SH-SY5Y (cell line): ENCODE results near the gene PML.

ENCODE experiments used
- GATA2 ChIP-seq: IDR thresholded peaks from 2 replicates; pipeline ENCODE4 v1.6.1; 2011; ENCODE audit warnings: mild to moderate bottlenecking, low read depth, low read length
- GATA3 ChIP-seq: IDR thresholded peaks from 2 replicates; pipeline ENCODE4 v1.6.1; 2011; ENCODE audit warnings: low read depth, mild to moderate bottlenecking, low read length, moderate library complexity

PML gene

GRCh38 chr15:73969151-73969759 lies 25.3 kb upstream of the PML start:
- TF ChIP-seq GATA2, result peak; percentile 48; the same call in 1 of the 2 replicates
- peak; percentile 20; the same call in 1 of the 2 replicates for TF ChIP-seq GATA3

- TF ChIP-seq GATA3 (no peak), GATA2 (no peak)
Observed at GRCh38 chr15:73972984-73973682, 21.4 kb upstream of the PML start.

GRCh38 chr15:73978896-73979295 lies 15.6 kb upstream of the PML start:
- no peak for TF ChIP-seq GATA3
- TF ChIP-seq GATA2, result no peak

GRCh38 chr15:73979636-73980035 lies 14.9 kb upstream of the PML start:
- no peak for TF ChIP-seq GATA3
- TF ChIP-seq GATA2, result no peak

- TF ChIP-seq GATA3, result no peak
- no peak for TF ChIP-seq GATA2
Observed at GRCh38 chr15:73981761-73982221, 12.7 kb upstream of the PML start.

- no peak for TF ChIP-seq GATA3
- no peak for TF ChIP-seq GATA2
Observed at GRCh38 chr15:73982222-73982962, 12.1 kb upstream of the PML start.

- no peak for TF ChIP-seq GATA2
- TF ChIP-seq GATA3, result no peak
Observed at GRCh38 chr15:73983211-73983727, 11.2 kb upstream of the PML start.

GRCh38 chr15:73983773-73984172 lies 10.7 kb upstream of the PML start:
- TF ChIP-seq GATA2 (no peak), GATA3 (no peak)

- TF ChIP-seq GATA3 (no peak), GATA2 (no peak)
Observed at GRCh38 chr15:73984208-73984979, 10.1 kb upstream of the PML start.

GRCh38 chr15:73985101-73985873 lies 9.2 kb upstream of the PML start:
- TF ChIP-seq GATA3 (no peak), GATA2 (no peak)

GRCh38 chr15:73986055-73986775 lies 8.3 kb upstream of the PML start:
- TF ChIP-seq GATA3 (no peak), GATA2 (no peak)

- TF ChIP-seq GATA3, result no peak
- no peak for TF ChIP-seq GATA2
Observed at GRCh38 chr15:73986776-73987056, 7.8 kb upstream of the PML start.

- no peak for TF ChIP-seq GATA2
- no peak for TF ChIP-seq GATA3
Observed at GRCh38 chr15:73987250-73987649, 7.3 kb upstream of the PML start.
